A549 (cell line): ENCODE results near the gene NSMF. TPM values are rescaled to one million over a fixed set of nuclear protein-coding genes. Genes with fewer than 3 reads are reported as not detected.

Experiments
- ATAC-seq, 2 experiments: fragments of 200-7000 bp in 1 of 2; fragments of >200 bp in 1 of 2; cut with Nextera tagmentation in 1 of 2; cut with Tn5 transposase in 1 of 2; 3 replicates each; pipeline versions ENCODE4 v1.8.0 to v1.9.1; 2018 to 2020; ENCODE audit warnings: mild to moderate bottlenecking in 1 of 2, moderate library complexity in 1 of 2
- CTCF ChIA-PET: fragments of 300-600 bp; sonication (Branson Sonifier 250); formaldehyde crosslinking; extraction: SDS; loops from one replicate; lab custom pipeline; 2021; ENCODE audit warnings: antibody characterized with exemption, inconsistent platforms; lab: Yijun Ruan, JAX
- POLR2A ChIA-PET: fragments of 350-600 bp; formaldehyde crosslinking; extraction: SDS; loops from one replicate; lab custom pipeline; 2021; ENCODE audit warnings: antibody characterized with exemption, inconsistent platforms; lab: Yijun Ruan, JAX
- DNase-seq, 2 experiments: peaks; one replicate each; pipeline versions ENCODE4 v3.0.0 to v3.0.0-alpha.2; 2011 to 2016; ENCODE audit warnings: low read depth in 1 of 2, low spot score in 1 of 2
- FAIRE-seq: peaks from 2 replicates; lab custom pipeline; 2011; peaks lifted over from hg19 to GRCh38; lab: Jason Lieb, UNC
- H3K27ac ChIP-seq, 2 experiments: fragments of >200 bp; sonication (Bioruptor Twin); formaldehyde crosslinking; 3 replicates each; pipeline ENCODE4 v1.5.1; 2016 to 2017
- H3K4me1 ChIP-seq: fragments of >200 bp; sonication (Bioruptor Twin); formaldehyde crosslinking; 3 replicates; pipeline ENCODE4 v1.6.1; 2016
- H3K4me2 ChIP-seq: fragments of >200 bp; sonication (Bioruptor Twin); formaldehyde crosslinking; 3 replicates; pipeline ENCODE4 v1.6.1; 2016
- H3K4me3 ChIP-seq: fragments of >200 bp; sonication (Bioruptor Twin); formaldehyde crosslinking; 3 replicates; pipeline ENCODE4 v1.5.1; 2016
- H3K9me3 ChIP-seq: fragments of >200 bp; sonication (Bioruptor Twin); formaldehyde crosslinking; 3 replicates; pipeline ENCODE4 v1.6.1; 2016
- CBX2 ChIP-seq: fragments of 200-600 bp; sonication (generic); IDR thresholded peaks from 2 replicates; pipeline ENCODE4 v1.6.1; 2016; ENCODE audit warnings: low read depth, mild to moderate bottlenecking, borderline replicate concordance
- CBX8 ChIP-seq: fragments of 200-600 bp; sonication (generic); IDR thresholded peaks from 2 replicates; pipeline ENCODE4 v1.6.1; 2016
- ESRRA ChIP-seq: fragments of 150-350 bp; IDR thresholded peaks from 2 replicates; pipeline ENCODE4 v1.6.1; 2014; ENCODE audit warnings: mild to moderate bottlenecking, low read length, borderline replicate concordance
- FOSB ChIP-seq: fragments of 250-450 bp; sonication (Bioruptor Pico); IDR thresholded peaks from 2 replicates; pipeline ENCODE4 v1.5.0; 2020; ENCODE audit warnings: mild to moderate bottlenecking, moderate library complexity
- FOXS1 ChIP-seq: fragments of 250-450 bp; sonication (Bioruptor Pico); IDR thresholded peaks from 2 replicates; pipeline ENCODE4 v1.5.0; 2020; ENCODE audit warnings: mild to moderate bottlenecking, moderate library complexity
- GATA3 ChIP-seq: IDR thresholded peaks from 2 replicates; pipeline ENCODE4 v1.6.1; 2012; ENCODE audit warnings: borderline replicate concordance
- HEYL ChIP-seq: fragments of 250-450 bp; sonication (Bioruptor Pico); IDR thresholded peaks from 2 replicates; pipeline ENCODE4 v1.8.0; 2021; ENCODE audit warnings: mild to moderate bottlenecking, moderate library complexity
- HOXA7 ChIP-seq: fragments of 250-450 bp; sonication (Bioruptor Pico); IDR thresholded peaks from 2 replicates; pipeline ENCODE4 v1.5.0; 2020; ENCODE audit warnings: mild to moderate bottlenecking, moderate library complexity
- HOXB13 ChIP-seq: fragments of 250-450 bp; sonication (Bioruptor Pico); IDR thresholded peaks from 2 replicates; pipeline ENCODE4 v1.5.0; 2020; ENCODE audit warnings: low read depth, mild to moderate bottlenecking, moderate library complexity
- HOXB5 ChIP-seq: fragments of 250-450 bp; sonication (Bioruptor Pico); IDR thresholded peaks from 2 replicates; pipeline ENCODE4 v1.5.0; 2020; ENCODE audit warnings: mild to moderate bottlenecking, moderate library complexity
- JUNB ChIP-seq: fragments of >200 bp; sonication (Bioruptor Twin); formaldehyde crosslinking; IDR thresholded peaks from 2 replicates; pipeline ENCODE4 v1.6.1; 2016
- MAFK ChIP-seq: fragments of 450-650 bp; IDR thresholded peaks from 2 replicates; pipeline ENCODE4 v1.6.1; 2014; ENCODE audit not compliant: partially characterized antibody
- MAZ ChIP-seq: fragments of 150-350 bp; IDR thresholded peaks from 2 replicates; pipeline ENCODE4 v1.6.1; 2014; ENCODE audit warnings: antibody characterized with exemption, low read depth, low read length, borderline replicate concordance
- POLR2A ChIP-seq: IDR thresholded peaks from 2 replicates; pipeline ENCODE4 v1.6.1; 2012; ENCODE audit warnings: mild to moderate bottlenecking, low read length
- RARB ChIP-seq: fragments of 250-450 bp; sonication (Bioruptor Pico); IDR thresholded peaks from 2 replicates; pipeline ENCODE4 v1.8.0; 2021; ENCODE audit warnings: mild to moderate bottlenecking, moderate library complexity
- RCOR1 ChIP-seq: fragments of 150-350 bp; IDR thresholded peaks from 2 replicates; pipeline ENCODE4 v1.6.1; 2014; ENCODE audit warnings: antibody characterized with exemption, low read length, low read depth
- RFX5 ChIP-seq: fragments of 450-650 bp; IDR thresholded peaks from 2 replicates; pipeline ENCODE4 v1.7.1; 2014; ENCODE audit warnings: antibody characterized with exemption, mild to moderate bottlenecking, moderate library complexity
- RNF2 ChIP-seq: fragments of 200-600 bp; sonication (generic); IDR thresholded peaks from 2 replicates; pipeline ENCODE4 v1.6.1; 2016; ENCODE audit warnings: low read depth, mild to moderate bottlenecking, antibody characterized with exemption, moderate library complexity, borderline replicate concordance
- ZC3H11A ChIP-seq: fragments of 450-650 bp; IDR thresholded peaks from 2 replicates; pipeline ENCODE4 v1.6.1; 2014; ENCODE audit warnings: antibody characterized with exemption, mild to moderate bottlenecking
- ZSCAN20 ChIP-seq: fragments of 250-450 bp; sonication (Bioruptor Pico); IDR thresholded peaks from 2 replicates; pipeline ENCODE4 v1.8.0; 2022; ENCODE audit warnings: mild to moderate bottlenecking, moderate library complexity
- WGBS: methylation state at CpG from one replicate; pipeline ENCODE4 v1.1.6; 2017; ENCODE audit errors: missing lambda C conversion rate; 5-methylcytosine and 5-hydroxymethylcytosine counted together
- polyA plus RNA-seq, 4 experiments: library from polyadenylated mRNA; depleted of rRNA in 3 of 4; stranded (reverse); fragments of >200 nt; fragmentation: RNase III in 1 of 4; extraction: RNeasy Plus Mini Kit Qiagen cat#74134 plus additional on column Dnase treatment in 1 of 4; gene quantifications; 2 replicates in 3 of 4; 3 replicates in 1 of 4; pipeline ENCODE4 v1.2.3, GENCODE V29; 2011 to 2017
- TF ChIP-seq, protein P1 (sequence below): fragments of >200 bp; sonication (Bioruptor Twin); formaldehyde crosslinking; IDR thresholded peaks from 2 replicates; pipeline ENCODE4 v1.6.1; 2016
- TF ChIP-seq, protein P2 (sequence below): fragments of >200 bp; sonication (Bioruptor Twin); formaldehyde crosslinking; IDR thresholded peaks from 3 replicates; pipeline ENCODE4 v1.5.1; 2016
- TF ChIP-seq, protein P3 (sequence below): IDR thresholded peaks from 2 replicates; pipeline ENCODE4 v1.6.1; 2012

Gene NSMF
- polyA plus RNA-seq, 2 of the 4 experiments (the other 2 are of a cell fraction): 16.0 to 29.2 TPM

DNA sequence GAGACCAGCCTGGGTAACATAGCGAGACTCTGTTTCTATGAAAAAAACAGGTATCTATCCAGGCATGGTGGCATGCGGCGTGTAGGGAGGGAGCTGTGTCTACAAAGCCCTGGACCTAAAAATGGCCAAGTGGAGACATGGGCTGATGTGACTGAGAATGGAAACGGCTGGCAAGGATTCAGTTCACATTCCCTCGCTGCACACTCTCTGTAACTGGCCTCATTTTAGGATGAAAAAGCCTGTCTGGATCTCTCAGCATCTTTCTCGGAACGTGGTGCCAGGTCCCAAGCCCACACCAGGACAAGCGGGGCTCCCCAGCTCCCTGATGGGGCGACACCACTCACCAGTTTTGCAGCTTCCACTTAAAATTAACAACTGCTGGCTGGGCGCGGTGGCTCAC, 49.6 kb downstream of the NSMF start:
- ATAC-seq (no peak), FAIRE-seq (no peak), DNase-seq (no peak)
- H3K27ac ChIP-seq: peak overlapping the region in 1 of 2 experiments; percentile 15; a peak in 1 of 6 replicates
- TF ChIP-seq HOXA7 (CRISPR knock-in tag) (no peak), RARB (no peak), POLR2A (no peak), MAZ (no peak), ESRRA (no peak), MAFK (no peak), HOXB13 (CRISPR knock-in tag) (no peak), FOXS1 (CRISPR knock-in tag) (no peak), ZSCAN20 (CRISPR knock-in tag) (no peak), FOSB (no peak), HEYL (no peak), CBX8 (no peak), JUNB (no peak), RCOR1 (no peak), RFX5 (no peak)
- TF ChIP-seq, protein P1, sequence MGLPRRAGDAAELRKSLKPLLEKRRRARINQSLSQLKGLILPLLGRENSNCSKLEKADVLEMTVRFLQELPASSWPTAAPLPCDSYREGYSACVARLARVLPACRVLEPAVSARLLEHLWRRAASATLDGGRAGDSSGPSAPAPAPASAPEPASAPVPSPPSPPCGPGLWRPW: no peak
- TF ChIP-seq, protein P2, sequence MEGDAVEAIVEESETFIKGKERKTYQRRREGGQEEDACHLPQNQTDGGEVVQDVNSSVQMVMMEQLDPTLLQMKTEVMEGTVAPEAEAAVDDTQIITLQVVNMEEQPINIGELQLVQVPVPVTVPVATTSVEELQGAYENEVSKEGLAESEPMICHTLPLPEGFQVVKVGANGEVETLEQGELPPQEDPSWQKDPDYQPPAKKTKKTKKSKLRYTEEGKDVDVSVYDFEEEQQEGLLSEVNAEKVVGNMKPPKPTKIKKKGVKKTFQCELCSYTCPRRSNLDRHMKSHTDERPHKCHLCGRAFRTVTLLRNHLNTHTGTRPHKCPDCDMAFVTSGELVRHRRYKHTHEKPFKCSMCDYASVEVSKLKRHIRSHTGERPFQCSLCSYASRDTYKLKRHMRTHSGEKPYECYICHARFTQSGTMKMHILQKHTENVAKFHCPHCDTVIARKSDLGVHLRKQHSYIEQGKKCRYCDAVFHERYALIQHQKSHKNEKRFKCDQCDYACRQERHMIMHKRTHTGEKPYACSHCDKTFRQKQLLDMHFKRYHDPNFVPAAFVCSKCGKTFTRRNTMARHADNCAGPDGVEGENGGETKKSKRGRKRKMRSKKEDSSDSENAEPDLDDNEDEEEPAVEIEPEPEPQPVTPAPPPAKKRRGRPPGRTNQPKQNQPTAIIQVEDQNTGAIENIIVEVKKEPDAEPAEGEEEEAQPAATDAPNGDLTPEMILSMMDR: no peak
- TF ChIP-seq, protein P3, sequence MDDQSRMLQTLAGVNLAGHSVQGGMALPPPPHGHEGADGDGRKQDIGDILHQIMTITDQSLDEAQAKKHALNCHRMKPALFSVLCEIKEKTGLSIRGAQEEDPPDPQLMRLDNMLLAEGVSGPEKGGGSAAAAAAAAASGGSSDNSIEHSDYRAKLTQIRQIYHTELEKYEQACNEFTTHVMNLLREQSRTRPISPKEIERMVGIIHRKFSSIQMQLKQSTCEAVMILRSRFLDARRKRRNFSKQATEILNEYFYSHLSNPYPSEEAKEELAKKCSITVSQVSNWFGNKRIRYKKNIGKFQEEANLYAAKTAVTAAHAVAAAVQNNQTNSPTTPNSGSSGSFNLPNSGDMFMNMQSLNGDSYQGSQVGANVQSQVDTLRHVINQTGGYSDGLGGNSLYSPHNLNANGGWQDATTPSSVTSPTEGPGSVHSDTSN: no peak
- H3K4me3 ChIP-seq: no peak overlapping the region
- H3K9me3 ChIP-seq: no peaks in the 10 kb centered on the region
- CTCF ChIA-PET: interaction anchor here (1.1 to 6.8 kb wide), 6 partner anchors 14 to 155 kb away, joined by 3 to 51 read pairs (median 8); partner anchors contain the start of genes EXD3, NOXA1 and NRARP
- H3K4me1 ChIP-seq: peaks cover 41% of the 10 kb centered on the region
- H3K4me2 ChIP-seq: no peak overlapping the region
- 90% methylated on average over 11 of the region's 11 CpGs for WGBS
- POLR2A ChIA-PET: interaction anchor here (2.4 kb wide), 1 partner anchor 108 kb away, joined by 13 read pairs; the partner anchor contains the start of gene NRARP

DNA sequence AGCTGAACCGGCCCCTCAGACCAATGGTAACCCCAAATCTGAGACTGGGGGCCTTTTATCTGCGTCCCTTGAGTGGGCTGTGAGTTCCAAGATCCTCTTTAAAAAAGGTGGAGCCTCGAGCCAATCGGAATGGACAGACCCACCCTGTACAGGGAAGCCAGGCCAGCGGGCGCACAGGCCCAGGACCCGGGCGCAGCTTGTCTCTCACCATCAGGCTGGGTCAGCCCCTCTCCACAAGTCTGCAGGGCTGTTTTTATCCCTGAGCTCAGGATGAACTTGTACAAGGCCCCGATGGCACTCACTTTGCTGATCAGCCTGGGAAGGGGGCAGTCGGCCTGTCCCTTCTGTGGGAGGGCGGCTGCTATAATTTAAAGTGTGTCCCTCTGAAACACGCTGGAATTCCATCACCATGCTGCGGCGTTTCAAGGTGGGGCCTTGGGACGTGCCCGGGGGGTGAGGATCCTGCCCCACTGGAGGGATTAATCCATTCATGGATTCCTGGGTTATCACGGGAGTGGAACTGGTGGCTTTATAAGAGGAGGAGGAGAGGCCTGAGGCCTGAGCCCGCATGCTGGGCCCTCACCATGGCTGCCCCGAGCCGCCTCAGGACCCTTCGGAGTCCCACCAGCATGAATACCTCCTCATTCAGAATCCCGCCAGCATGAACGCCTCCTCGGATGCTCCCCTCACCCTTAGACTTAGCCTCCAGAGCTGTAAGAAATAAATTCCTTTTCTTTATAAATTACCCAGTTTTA, 50.3 kb downstream of the NSMF start:
- Histone ChIP-seq H3K4me2 (no peak overlapping the region), H3K4me1 (peaks cover 41% of the 10 kb centered on the region), H3K4me3 (no peak overlapping the region), H3K27ac (peak overlapping the region in 1 of 2 experiments; percentile 15; a peak in 1 of 6 replicates), H3K9me3 (no peaks in the 10 kb centered on the region)
- no peak for DNase-seq
- TF ChIP-seq RCOR1: no peak
- TF ChIP-seq CBX2: no peak
- no peak for TF ChIP-seq GATA3
- no peak for TF ChIP-seq ZC3H11A
- no peak for TF ChIP-seq RNF2
- TF ChIP-seq HOXB5 (CRISPR knock-in tag): no peak
- ATAC-seq: no peak
- POLR2A ChIA-PET: interaction anchor here (2.4 kb wide), 1 partner anchor 107 kb away, joined by 13 read pairs; the partner anchor contains the start of gene NRARP
- no peak for FAIRE-seq
- CTCF ChIA-PET: interaction anchor here (0.9 to 6.8 kb wide), 12 partner anchors 8 to 154 kb away, joined by 3 to 51 read pairs (median 5); partner anchors contain the start of genes EXD3, NOXA1 and NRARP
- 94% methylated on average over 24 of the region's 24 CpGs for WGBS
